ENCODE data around the gene SAP30BP. TPM values are rescaled to one million over a fixed set of nuclear protein-coding genes. Genes with fewer than 3 reads are reported as not detected.

The SAP30BP gene
- total RNA-seq, 2 donors from 2014 or later: 96.5 to 113 TPM

GRCh38 chr17:75661531-75661930 lies 5.6 kb upstream of the SAP30BP start:
- no peak for DNase-seq

GRCh38 chr17:75662511-75662910 lies 4.6 kb upstream of the SAP30BP start:
- Mint-ChIP-seq H3K4me3 (no peak overlapping the region), H3K36me3 (ENCODE audit: low read depth) (peaks cover 33% of the 10 kb centered on the region), H3K27me3 (ENCODE audit: insufficient read depth) (no peaks in the 10 kb centered on the region), H3K9me3 (no peaks in the 10 kb centered on the region), H3K27ac (no peak overlapping the region), H3K4me1 (peaks cover 2% of the 10 kb centered on the region)
- no peak for TF ChIP-seq CTCF (conservative IDR thresholded peaks at IDR 0.05)
- Histone ChIP-seq H3K36me3 (ENCODE audit: control insufficient read depth, insufficient read depth, low read length) (peaks cover 54% of the 10 kb centered on the region), H3K4me1 (ENCODE audit: control insufficient read depth, insufficient read depth, low read length) (no peaks in the 10 kb centered on the region), H3K9me3 (ENCODE audit: control insufficient read depth, low read length) (no peaks in the 10 kb centered on the region), H3K9ac (ENCODE audit: extremely low read depth, low read length, poor library complexity, severe bottlenecking) (no peak overlapping the region), H3K4me3 (ENCODE audit: low read length) (no peak overlapping the region), H3K27me3 (ENCODE audit: control insufficient read depth, insufficient read depth, low read length, poor library complexity, severe bottlenecking) (no peaks in the 10 kb centered on the region), H3K27ac (ENCODE audit: low read depth, low read length) (no peak overlapping the region)
- no peak for DNase-seq
- 95 to 98% methylated on average over 7 to 9 of the region's 9 CpGs for WGBS, 2 experiments (ENCODE audit: insufficient coverage in 1 of 2, insufficient read length in 1 of 2)

More at GRCh38 chr17:75661531-75661930, 5.6 kb upstream of the SAP30BP start:
- no peak for TF ChIP-seq CTCF (conservative IDR thresholded peaks at IDR 0.05)
- Histone ChIP-seq H3K9me3 (ENCODE audit: control insufficient read depth, low read length) (no peaks in the 10 kb centered on the region), H3K9ac (ENCODE audit: extremely low read depth, low read length, poor library complexity, severe bottlenecking) (no peak overlapping the region), H3K4me3 (ENCODE audit: low read length) (no peak overlapping the region), H3K4me1 (ENCODE audit: control insufficient read depth, insufficient read depth, low read length) (no peaks in the 10 kb centered on the region), H3K27ac (ENCODE audit: low read depth, low read length) (no peak overlapping the region), H3K36me3 (ENCODE audit: control insufficient read depth, insufficient read depth, low read length) (peaks cover 61% of the 10 kb centered on the region), H3K27me3 (ENCODE audit: control insufficient read depth, insufficient read depth, low read length, poor library complexity, severe bottlenecking) (no peaks in the 10 kb centered on the region)
- no peaks in the 10 kb centered on the region for H3K27me3 Mint-ChIP-seq (ENCODE audit: insufficient read depth)
- 88 to 93% methylated on average over 4 of the region's 4 CpGs for WGBS, 2 experiments (ENCODE audit: insufficient coverage in 1 of 2, insufficient read length in 1 of 2)
- no peak overlapping the region for H3K4me3 Mint-ChIP-seq
- H3K9me3 Mint-ChIP-seq: no peaks in the 10 kb centered on the region
- H3K4me1 Mint-ChIP-seq: peaks cover 2% of the 10 kb centered on the region
- H3K27ac Mint-ChIP-seq: no peak overlapping the region
- H3K36me3 Mint-ChIP-seq (ENCODE audit: low read depth): peaks cover 41% of the 10 kb centered on the region

GRCh38 chr17:75664099-75664549 lies 3.0 kb upstream of the SAP30BP start:
- 100% methylated on average over 1 of the region's 3 CpGs for WGBS, 2 experiments (ENCODE audit: insufficient coverage in 1 of 2, insufficient read length in 1 of 2)

More at GRCh38 chr17:75664099-75664549, 3.0 kb upstream of the SAP30BP start:
- Histone ChIP-seq H3K9me3 (ENCODE audit: control insufficient read depth, low read length) (no peaks in the 10 kb centered on the region), H3K27ac (ENCODE audit: low read depth, low read length) (no peak overlapping the region), H3K4me3 (ENCODE audit: low read length) (no peak overlapping the region), H3K36me3 (ENCODE audit: control insufficient read depth, insufficient read depth, low read length) (peaks cover 56% of the 10 kb centered on the region), H3K27me3 (ENCODE audit: control insufficient read depth, insufficient read depth, low read length, poor library complexity, severe bottlenecking) (no peaks in the 10 kb centered on the region), H3K9ac (ENCODE audit: extremely low read depth, low read length, poor library complexity, severe bottlenecking) (no peak overlapping the region), H3K4me1 (ENCODE audit: control insufficient read depth, insufficient read depth, low read length) (no peaks in the 10 kb centered on the region)
- H3K4me3 Mint-ChIP-seq: no peak overlapping the region
- no peaks in the 10 kb centered on the region for H3K27me3 Mint-ChIP-seq (ENCODE audit: insufficient read depth)
- H3K36me3 Mint-ChIP-seq (ENCODE audit: low read depth): peaks cover 37% of the 10 kb centered on the region
- peaks cover 7% of the 10 kb centered on the region for H3K4me1 Mint-ChIP-seq
- no peak overlapping the region for H3K27ac Mint-ChIP-seq
- no peaks in the 10 kb centered on the region for H3K9me3 Mint-ChIP-seq
- DNase-seq: no peak
- TF ChIP-seq CTCF (conservative IDR thresholded peaks at IDR 0.05): no peak
